Small intestine (tissue), 7 donors: ENCODE results near the gene TRIM63. TPM values are rescaled to one million over a fixed set of nuclear protein-coding genes. Genes with fewer than 3 reads are reported as not detected.

Experiments used
- DNase-seq, 2 donors: peaks; one replicate each; pipeline versions ENCODE4 v3.0.0 to v3.0.0-alpha.2; 2013
- FAIRE-seq: peaks from 2 replicates; lab custom pipeline; 2012; peaks lifted over from hg19 to GRCh38; lab: Jason Lieb, UNC
- H3K27ac ChIP-seq, 3 donors: one replicate each; pipeline ENCODE4 v1.5.1; 2013; ENCODE audit warnings: low read length in 2 of 3, mild to moderate bottlenecking in 2 of 3, control low read depth in 1 of 3, inconsistent platforms in 1 of 3, low read depth in 1 of 3, moderate library complexity in 1 of 3
- H3K27me3 ChIP-seq, 3 donors: one replicate each; pipeline ENCODE4 v1.6.1; 2013; ENCODE audit warnings: low read length in 3 of 3, inconsistent platforms in 1 of 3; ENCODE audit not compliant: control insufficient read depth in 3 of 3, insufficient read depth in 3 of 3
- H3K36me3 ChIP-seq, 3 donors: one replicate each; pipeline ENCODE4 v1.6.1; 2013; ENCODE audit warnings: low read length in 3 of 3, inconsistent platforms in 1 of 3, low read depth in 1 of 3, mild to moderate bottlenecking in 1 of 3, moderate library complexity in 1 of 3; ENCODE audit not compliant: control insufficient read depth in 3 of 3, insufficient read depth in 2 of 3
- H3K4me1 ChIP-seq, 3 donors: one replicate each; pipeline ENCODE4 v1.6.1; 2013; ENCODE audit warnings: low read length in 2 of 3, inconsistent platforms in 1 of 3, low read depth in 1 of 3, mild to moderate bottlenecking in 1 of 3, moderate library complexity in 1 of 3; ENCODE audit not compliant: control insufficient read depth in 3 of 3, insufficient read depth in 2 of 3
- H3K4me3 ChIP-seq, 3 donors: one replicate each; pipeline ENCODE4 v1.5.1; 2013; ENCODE audit warnings: low read length in 3 of 3, control low read depth in 1 of 3, inconsistent platforms in 1 of 3, low read depth in 1 of 3, mild to moderate bottlenecking in 1 of 3, moderate library complexity in 1 of 3
- H3K9me3 ChIP-seq, 2 donors: one replicate each; pipeline ENCODE4 v1.6.1; 2013; ENCODE audit warnings: low read depth in 1 of 2, low read length in 1 of 2; ENCODE audit not compliant: control insufficient read depth in 2 of 2, insufficient read depth in 1 of 2
- WGBS, 3 donors: extraction: QIAGEN DNeasy Blood & Tissue Kit; methylation state at CpG; one replicate each; pipeline ENCODE4 v1.1.7; 2013; 5-methylcytosine and 5-hydroxymethylcytosine counted together
- polyA plus RNA-seq, 4 donors: library from polyadenylated mRNA; stranded (reverse) in 3 of 4; unstranded in 1 of 4; fragments of 200-250 nt in 3 of 4; fragments of 120-200 nt in 1 of 4; gene quantifications; one replicate each; pipeline versions ENCODE4 v1.2.1 to v1.2.3, GENCODE V29; 2013
- donor health status: healthy with polysubstance abuse.
- donor health status: control.
- donor health status: control.
- donor health status: Bipolar disorder and iron deficiency.
- donor health status: healthy.

The TRIM63 gene
- polyA plus RNA-seq, 4 donors, result 0.91 to 11.3 (median 2.8) TPM

GRCh38 chr1:26009796-26010447 lies 57.5 kb downstream of the TRIM63 start:
- H3K27ac ChIP-seq, result no peak overlapping the region
- peaks cover 0 to 4% (median 0%) of the 10 kb centered on the region in 3 donors for H3K4me1 ChIP-seq
- no peaks in the 10 kb centered on the region for H3K27me3 ChIP-seq
- H3K36me3 ChIP-seq, result no peaks in the 10 kb centered on the region
- WGBS, 3 donors, result 75 to 82% (median 80%) methylated on average over 6 of the region's 6 CpGs
- H3K4me3 ChIP-seq, result no peak overlapping the region
- FAIRE-seq (no peak), DNase-seq (no peak)
- H3K9me3 ChIP-seq, result no peaks in the 10 kb centered on the region

- no peaks in the 10 kb centered on the region for H3K27me3 ChIP-seq
- no peaks in the 10 kb centered on the region for H3K36me3 ChIP-seq
- H3K4me1 ChIP-seq, result no peaks in the 10 kb centered on the region
- no peak overlapping the region for H3K4me3 ChIP-seq
- no peaks in the 10 kb centered on the region for H3K9me3 ChIP-seq
- no peak for FAIRE-seq
- DNase-seq, result no peak
- 91 to 96% (median 93%) methylated on average over 16 of the region's 16 CpGs for WGBS, 3 donors
- H3K27ac ChIP-seq, result no peak overlapping the region
Measured at GRCh38 chr1:26006710-26007109, 60.7 kb downstream of the TRIM63 start.

GRCh38 chr1:26005434-26006105 lies 61.9 kb downstream of the TRIM63 start:
- Histone ChIP-seq H3K4me3 (no peak overlapping the region), H3K27me3 (no peaks in the 10 kb centered on the region), H3K36me3 (no peaks in the 10 kb centered on the region), H3K9me3 (no peaks in the 10 kb centered on the region), H3K27ac (no peak overlapping the region), H3K4me1 (no peaks in the 10 kb centered on the region)
- 69 to 83% (median 74%) methylated on average over 4 of the region's 4 CpGs for WGBS, 3 donors
- FAIRE-seq (no peak), DNase-seq (no peak)

GRCh38 chr1:26003756-26004155 lies 63.7 kb downstream of the TRIM63 start:
- H3K4me3 ChIP-seq, result no peak overlapping the region
- 76 to 82% (median 78%) methylated on average over 2 of the region's 2 CpGs for WGBS, 3 donors
- H3K36me3 ChIP-seq, result no peaks in the 10 kb centered on the region
- H3K9me3 ChIP-seq, result no peaks in the 10 kb centered on the region
- H3K27me3 ChIP-seq, result no peaks in the 10 kb centered on the region
- no peak overlapping the region for H3K27ac ChIP-seq
- DNase-seq, result no peak
- peaks cover 0 to 1% (median 0%) of the 10 kb centered on the region in 3 donors for H3K4me1 ChIP-seq
- FAIRE-seq, result no peak

- H3K4me3 ChIP-seq, result no peak overlapping the region
- H3K36me3 ChIP-seq, result no peaks in the 10 kb centered on the region
- H3K27ac ChIP-seq, result no peak overlapping the region
- DNase-seq (no peak), FAIRE-seq (no peak)
- no peaks in the 10 kb centered on the region for H3K27me3 ChIP-seq
- H3K4me1 ChIP-seq, result peaks cover 0 to 6% (median 0%) of the 10 kb centered on the region in 3 donors
- H3K9me3 ChIP-seq, result no peaks in the 10 kb centered on the region
- WGBS, 3 donors, result 83 to 92% (median 90%) methylated on average over 4 of the region's 4 CpGs
Measured at GRCh38 chr1:26003262-26003661, 64.2 kb downstream of the TRIM63 start.

Other genes starting within 250 kb of the TRIM63 start
- gene MTFR1L, start 247.7 kb downstream of the TRIM63 start, polyA plus RNA-seq, result 100 to 1,000 TPM in 1 of 4 donors, 10 to 100 TPM in 3; 37.7 to 181 (median 78.5) TPM
- 1 to 10 TPM in 2 of 4 donors, under 1 TPM in 1, not detected in 1; 0.67 to 3.2 (median 1.9) TPM for gene AUNIP, start 208.2 kb downstream of the TRIM63 start, polyA plus RNA-seq
- gene PAQR7, start 191.9 kb downstream of the TRIM63 start, polyA plus RNA-seq, result 10 to 100 TPM; 10.2 to 53.9 (median 27.2) TPM
- gene STMN1, start 161.2 kb downstream of the TRIM63 start, polyA plus RNA-seq, result 100 to 1,000 TPM in 2 of 4 donors, 10 to 100 TPM in 2; 30.9 to 275 (median 142) TPM
- 10 to 100 TPM; 17.2 to 32.7 (median 26.1) TPM for gene PAFAH2, start 69.6 kb downstream of the TRIM63 start, polyA plus RNA-seq
- under 1 TPM in 2 of 4 donors, not detected in 2; 0.41 to 0.51 TPM for gene EXTL1, start 45.9 kb downstream of the TRIM63 start, polyA plus RNA-seq
- gene SLC30A2, start 21.5 kb downstream of the TRIM63 start, polyA plus RNA-seq, result 10 to 100 TPM in 1 of 4 donors, under 1 TPM in 3; 0.09 to 43.2 (median 0.36) TPM
- 10 to 100 TPM in 1 of 4 donors, 1 to 10 TPM in 3; 3.2 to 13.9 (median 5.3) TPM for gene PDIK1L, start 44.2 kb upstream of the TRIM63 start, polyA plus RNA-seq
- 1 to 10 TPM in 1 of 4 donors, under 1 TPM in 2, not detected in 1; 0.32 to 3.1 (median 0.54) TPM for gene FAM110D, start 91.4 kb upstream of the TRIM63 start, polyA plus RNA-seq
- gene C1orf232, start 101.3 kb upstream of the TRIM63 start, polyA plus RNA-seq, result not detected
- gene ZNF593, start 102.3 kb upstream of the TRIM63 start, polyA plus RNA-seq, result 100 to 1,000 TPM in 2 of 4 donors, 10 to 100 TPM in 2; 27.7 to 152 (median 94.7) TPM
- under 1 TPM in 2 of 4 donors, not detected in 2; 0.16 to 0.50 TPM for gene ZNF593OS, start 104.2 kb upstream of the TRIM63 start, polyA plus RNA-seq
- 10 to 100 TPM; 16.1 to 85.0 (median 47.9) TPM for gene CNKSR1, start 109.9 kb upstream of the TRIM63 start, polyA plus RNA-seq
- gene CATSPER4, start 123.0 kb upstream of the TRIM63 start, polyA plus RNA-seq, result under 1 TPM in 1 of 4 donors, not detected in 3; 0.09 TPM
- gene CEP85, start 166.6 kb upstream of the TRIM63 start, polyA plus RNA-seq, result 10 to 100 TPM in 1 of 4 donors, 1 to 10 TPM in 3; 2.7 to 11.0 (median 5.6) TPM
- 100 to 1,000 TPM in 3 of 4 donors, 10 to 100 TPM in 1; 90.9 to 238 (median 178) TPM for gene SH3BGRL3, start 212.5 kb upstream of the TRIM63 start, polyA plus RNA-seq
- 10 to 100 TPM in 2 of 4 donors, 1 to 10 TPM in 2; 1.1 to 35.5 (median 11.4) TPM for gene UBXN11, start 239.0 kb upstream of the TRIM63 start, polyA plus RNA-seq